H1 (cell line): ENCODE data around the gene PHC2. TPM values are rescaled to one million over a fixed set of nuclear protein-coding genes. Genes with fewer than 3 reads are reported as not detected.

Experiments used
- ATF2 ChIP-seq: IDR thresholded peaks from 2 replicates; pipeline ENCODE4 v1.6.1; 2012; ENCODE audit warnings: low read length, inconsistent platforms
- CBX8 ChIP-seq: fragments of 300-800, 300-1000 bp; sonication (generic); IDR thresholded peaks from 2 replicates; pipeline ENCODE4 v1.7.1; 2016; ENCODE audit warnings: low read depth, low read length, borderline replicate concordance
- CREB1 ChIP-seq: IDR thresholded peaks from 2 replicates; pipeline ENCODE4 v1.6.1; 2012; ENCODE audit warnings: inconsistent platforms
- FOSL1 ChIP-seq: IDR thresholded peaks from 2 replicates; pipeline ENCODE4 v1.6.1; 2011; ENCODE audit warnings: mild to moderate bottlenecking, low read depth, low read length, moderate library complexity; ENCODE audit not compliant: insufficient read depth
- TEAD4 ChIP-seq: IDR thresholded peaks from 2 replicates; pipeline ENCODE4 v1.6.1; 2012; ENCODE audit warnings: low read depth, low read length, inconsistent platforms, mixed read lengths
- ZNF274 ChIP-seq: IDR thresholded peaks from 2 replicates; pipeline ENCODE4 v1.7.0; 2012; ENCODE audit warnings: low read length, borderline replicate concordance; ENCODE audit errors: extremely low read depth
- polyA plus RNA-seq, 7 experiments: library from polyadenylated mRNA; depleted of rRNA in 3 of 7; stranded (reverse) in 5 of 7; unstranded in 2 of 7; fragments of >200 nt in 5 of 7; fragments of 200-250 nt in 2 of 7; gene quantifications; 1 replicate in 5 of 7; 2 replicates in 1 of 7; 4 replicates in 1 of 7; pipeline versions ENCODE4 v1.2.1 to v1.2.3, GENCODE V29; 2011 to 2013; ENCODE audit warnings: missing spikeins in 2 of 7, mixed read lengths in 2 of 7
- total RNA-seq: library from RNA; stranded (reverse); fragmentation: NEBNext Ultra II Directional; extraction: Animal tissue kit (Norgen Biotek cat#: 25700); gene quantifications from 2 replicates; pipeline ENCODE4 v1.2.1, GENCODE V29; 2021
- TF ChIP-seq, protein P1 (sequence below): fragments of 300-600 bp; sonication (generic); IDR thresholded peaks from 2 replicates; pipeline ENCODE4 v1.7.1; 2012; ENCODE audit warnings: low read length, moderate library complexity, mild to moderate bottlenecking, inconsistent platforms; ENCODE audit not compliant: insufficient replicate concordance

Gene PHC2
- total and polyA plus RNA-seq, 2 of the 8 experiments (the other 6 are each of a cell fraction or from before 2014, with no cell fraction given): 5.6 to 14.2 TPM

- TF ChIP-seq, protein P1, sequence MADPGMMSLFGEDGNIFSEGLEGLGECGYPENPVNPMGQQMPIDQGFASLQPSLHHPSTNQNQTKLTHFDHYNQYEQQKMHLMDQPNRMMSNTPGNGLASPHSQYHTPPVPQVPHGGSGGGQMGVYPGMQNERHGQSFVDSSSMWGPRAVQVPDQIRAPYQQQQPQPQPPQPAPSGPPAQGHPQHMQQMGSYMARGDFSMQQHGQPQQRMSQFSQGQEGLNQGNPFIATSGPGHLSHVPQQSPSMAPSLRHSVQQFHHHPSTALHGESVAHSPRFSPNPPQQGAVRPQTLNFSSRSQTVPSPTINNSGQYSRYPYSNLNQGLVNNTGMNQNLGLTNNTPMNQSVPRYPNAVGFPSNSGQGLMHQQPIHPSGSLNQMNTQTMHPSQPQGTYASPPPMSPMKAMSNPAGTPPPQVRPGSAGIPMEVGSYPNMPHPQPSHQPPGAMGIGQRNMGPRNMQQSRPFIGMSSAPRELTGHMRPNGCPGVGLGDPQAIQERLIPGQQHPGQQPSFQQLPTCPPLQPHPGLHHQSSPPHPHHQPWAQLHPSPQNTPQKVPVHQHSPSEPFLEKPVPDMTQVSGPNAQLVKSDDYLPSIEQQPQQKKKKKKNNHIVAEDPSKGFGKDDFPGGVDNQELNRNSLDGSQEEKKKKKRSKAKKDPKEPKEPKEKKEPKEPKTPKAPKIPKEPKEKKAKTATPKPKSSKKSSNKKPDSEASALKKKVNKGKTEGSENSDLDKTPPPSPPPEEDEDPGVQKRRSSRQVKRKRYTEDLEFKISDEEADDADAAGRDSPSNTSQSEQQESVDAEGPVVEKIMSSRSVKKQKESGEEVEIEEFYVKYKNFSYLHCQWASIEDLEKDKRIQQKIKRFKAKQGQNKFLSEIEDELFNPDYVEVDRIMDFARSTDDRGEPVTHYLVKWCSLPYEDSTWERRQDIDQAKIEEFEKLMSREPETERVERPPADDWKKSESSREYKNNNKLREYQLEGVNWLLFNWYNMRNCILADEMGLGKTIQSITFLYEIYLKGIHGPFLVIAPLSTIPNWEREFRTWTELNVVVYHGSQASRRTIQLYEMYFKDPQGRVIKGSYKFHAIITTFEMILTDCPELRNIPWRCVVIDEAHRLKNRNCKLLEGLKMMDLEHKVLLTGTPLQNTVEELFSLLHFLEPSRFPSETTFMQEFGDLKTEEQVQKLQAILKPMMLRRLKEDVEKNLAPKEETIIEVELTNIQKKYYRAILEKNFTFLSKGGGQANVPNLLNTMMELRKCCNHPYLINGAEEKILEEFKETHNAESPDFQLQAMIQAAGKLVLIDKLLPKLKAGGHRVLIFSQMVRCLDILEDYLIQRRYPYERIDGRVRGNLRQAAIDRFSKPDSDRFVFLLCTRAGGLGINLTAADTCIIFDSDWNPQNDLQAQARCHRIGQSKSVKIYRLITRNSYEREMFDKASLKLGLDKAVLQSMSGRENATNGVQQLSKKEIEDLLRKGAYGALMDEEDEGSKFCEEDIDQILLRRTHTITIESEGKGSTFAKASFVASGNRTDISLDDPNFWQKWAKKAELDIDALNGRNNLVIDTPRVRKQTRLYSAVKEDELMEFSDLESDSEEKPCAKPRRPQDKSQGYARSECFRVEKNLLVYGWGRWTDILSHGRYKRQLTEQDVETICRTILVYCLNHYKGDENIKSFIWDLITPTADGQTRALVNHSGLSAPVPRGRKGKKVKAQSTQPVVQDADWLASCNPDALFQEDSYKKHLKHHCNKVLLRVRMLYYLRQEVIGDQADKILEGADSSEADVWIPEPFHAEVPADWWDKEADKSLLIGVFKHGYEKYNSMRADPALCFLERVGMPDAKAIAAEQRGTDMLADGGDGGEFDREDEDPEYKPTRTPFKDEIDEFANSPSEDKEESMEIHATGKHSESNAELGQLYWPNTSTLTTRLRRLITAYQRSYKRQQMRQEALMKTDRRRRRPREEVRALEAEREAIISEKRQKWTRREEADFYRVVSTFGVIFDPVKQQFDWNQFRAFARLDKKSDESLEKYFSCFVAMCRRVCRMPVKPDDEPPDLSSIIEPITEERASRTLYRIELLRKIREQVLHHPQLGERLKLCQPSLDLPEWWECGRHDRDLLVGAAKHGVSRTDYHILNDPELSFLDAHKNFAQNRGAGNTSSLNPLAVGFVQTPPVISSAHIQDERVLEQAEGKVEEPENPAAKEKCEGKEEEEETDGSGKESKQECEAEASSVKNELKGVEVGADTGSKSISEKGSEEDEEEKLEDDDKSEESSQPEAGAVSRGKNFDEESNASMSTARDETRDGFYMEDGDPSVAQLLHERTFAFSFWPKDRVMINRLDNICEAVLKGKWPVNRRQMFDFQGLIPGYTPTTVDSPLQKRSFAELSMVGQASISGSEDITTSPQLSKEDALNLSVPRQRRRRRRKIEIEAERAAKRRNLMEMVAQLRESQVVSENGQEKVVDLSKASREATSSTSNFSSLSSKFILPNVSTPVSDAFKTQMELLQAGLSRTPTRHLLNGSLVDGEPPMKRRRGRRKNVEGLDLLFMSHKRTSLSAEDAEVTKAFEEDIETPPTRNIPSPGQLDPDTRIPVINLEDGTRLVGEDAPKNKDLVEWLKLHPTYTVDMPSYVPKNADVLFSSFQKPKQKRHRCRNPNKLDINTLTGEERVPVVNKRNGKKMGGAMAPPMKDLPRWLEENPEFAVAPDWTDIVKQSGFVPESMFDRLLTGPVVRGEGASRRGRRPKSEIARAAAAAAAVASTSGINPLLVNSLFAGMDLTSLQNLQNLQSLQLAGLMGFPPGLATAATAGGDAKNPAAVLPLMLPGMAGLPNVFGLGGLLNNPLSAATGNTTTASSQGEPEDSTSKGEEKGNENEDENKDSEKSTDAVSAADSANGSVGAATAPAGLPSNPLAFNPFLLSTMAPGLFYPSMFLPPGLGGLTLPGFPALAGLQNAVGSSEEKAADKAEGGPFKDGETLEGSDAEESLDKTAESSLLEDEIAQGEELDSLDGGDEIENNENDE: no peak
- no peak for TF ChIP-seq TEAD4
- no peak for TF ChIP-seq CREB1
- TF ChIP-seq CBX8: no peak
- no peak for TF ChIP-seq ZNF274
- TF ChIP-seq FOSL1: no peak
- TF ChIP-seq ATF2: no peak
These were observed 12.1 kb downstream of the PHC2 start (continued) for GRCh38 chr1:33418811-33419210.
